ENCODE data around the gene TMEM92. TPM values are rescaled to one million over a fixed set of nuclear protein-coding genes. Genes with fewer than 3 reads are reported as not detected.

The TMEM92 gene
- total and polyA plus RNA-seq, 10 of the 15 experiments (the other 5 are each of a cell fraction or from before 2014, with no cell fraction given) = 0.11 to 1.2 (median 0.32) TPM

GRCh38 chr17:50255766-50256635 lies 18.3 kb upstream of the TMEM92 start:
- Histone ChIP-seq H2AFZ (ENCODE audit: control insufficient read depth, low read depth, low read length) (no peak overlapping the region), H3K4me1 (ENCODE audit: control insufficient read depth, insufficient read depth, low read length) (no peaks in the 10 kb centered on the region), H3K4me3 (no peak overlapping the region), H3K9me3 (replicated peaks; ENCODE audit: control insufficient read depth, insufficient read depth, low read length) (no peaks in the 10 kb centered on the region; the same call in 2 of the 3 replicates), H3K79me2 (ENCODE audit: control insufficient read depth, insufficient read depth, low read length) (no peaks in the 10 kb centered on the region), H4K20me1 (ENCODE audit: control insufficient read depth, insufficient read depth) (no peaks in the 10 kb centered on the region), H3K4me2 (ENCODE audit: control insufficient read depth, insufficient read depth) (no peak overlapping the region), H3K9ac (ENCODE audit: control insufficient read depth, insufficient read depth, low read length) (no peak overlapping the region), H3K27me3 (replicated peaks in 1 of 2; ENCODE audit: control insufficient read depth in 2 of 2, insufficient read depth in 2 of 2, low read length in 1 of 2) (no peaks in the 10 kb centered on the region; a peak in 1 of 4 replicates), H3K36me3 (ENCODE audit: control insufficient read depth in 2 of 2, insufficient read depth in 2 of 2, low read length in 1 of 2) (no peaks in the 10 kb centered on the region), H3K27ac (ENCODE audit: control insufficient read depth, insufficient read depth) (no peak overlapping the region)
- no peak for FAIRE-seq
- in situ Hi-C loops (cut with MboI) (no loop called here), intact Hi-C loops (cut with micrococcal nuclease; ENCODE audit: unreplicated experiment) (no loop called here)
- POLR2A ChIA-PET = no interaction called here
- BruUV-seq (replicated peaks) = no TSS peak
- 38% methylated on average over 12 of the region's 12 CpGs for WGBS (ENCODE audit: insufficient coverage, insufficient replicate concordance, low lambda C conversion rate, missing lambda C conversion rate)
- CTCF ChIA-PET = no interaction called here
- SMC1A ChIA-PET (ENCODE audit: uncharacterized antibody, unreplicated experiment) = interaction anchor here (1.2 to 1.3 kb wide), 2 partner anchors 18 to 36 kb away, joined by 3 to 4 read pairs; no protein-coding TSS in a partner anchor
- RAD21 ChIA-PET (ENCODE audit: unreplicated experiment) = no interaction called here
- no peak for ATAC-seq
- no peak for TF ChIP-seq STAT3 (IDR thresholded peaks at IDR 0.05; ENCODE audit: low read depth, low read length)
- no peak for TF ChIP-seq MEF2B (IDR thresholded peaks at IDR 0.05; ENCODE audit: partially characterized antibody, poor library complexity, severe bottlenecking)
- no peak for TF ChIP-seq CEBPB (IDR thresholded peaks at IDR 0.05; ENCODE audit: borderline replicate concordance in 1 of 2, low read depth in 2 of 2, low read length in 2 of 2)
- no peak for TF ChIP-seq IRF3 (IDR thresholded peaks at IDR 0.05)
- TF ChIP-seq PBX3 (IDR thresholded peaks at IDR 0.05; ENCODE audit: insufficient replicate concordance, low read depth, low read length) = no peak
- no peak for TF ChIP-seq CBX3 (IDR thresholded peaks at IDR 0.05; ENCODE audit: borderline replicate concordance, low read depth)
- TF ChIP-seq NR2F1 (conservative IDR thresholded peaks at IDR 0.05) = no peak
- no peak for TF ChIP-seq SIN3A (IDR thresholded peaks at IDR 0.05; ENCODE audit: low read depth, low read length)
- TF ChIP-seq CHD4 (IDR thresholded peaks at IDR 0.05) = no peak
- no peak for TF ChIP-seq HCFC1 (IDR thresholded peaks at IDR 0.05; ENCODE audit: low read length)
- no peak for TF ChIP-seq EZH2 (IDR thresholded peaks at IDR 0.05; ENCODE audit: borderline replicate concordance, control insufficient read depth, low read depth, low read length)
- TF ChIP-seq NR2C2 (IDR thresholded peaks at IDR 0.05; ENCODE audit: borderline replicate concordance, control insufficient read depth, insufficient read length, low read depth) = no peak
- TF ChIP-seq TAF1 (IDR thresholded peaks at IDR 0.05; ENCODE audit: borderline replicate concordance, low read depth, low read length) = no peak
- no peak for TF ChIP-seq NFYB (IDR thresholded peaks at IDR 0.05; ENCODE audit: insufficient read depth, low read depth, low read length)
- TF ChIP-seq YBX1 (IDR thresholded peaks at IDR 0.05) = no peak
- no peak for TF ChIP-seq SP1 (IDR thresholded peaks at IDR 0.05; ENCODE audit: low read depth, low read length)
- TF ChIP-seq SUZ12 (IDR thresholded peaks at IDR 0.05; ENCODE audit: unreplicated experiment) = no peak
- TF ChIP-seq ESRRA (IDR thresholded peaks at IDR 0.05; ENCODE audit: low read length) = no peak
- no peak for DNase-seq (ENCODE audit: low read depth, low spot score)

Data from GM12878 (cell line).